Neural cell (in vitro differentiated cells): ENCODE measurements around the gene PKN2.

ENCODE experiments used
- CTCF ChIP-seq: fragments of 450-650 bp; IDR thresholded peaks from 2 replicates; pipeline ENCODE4 v1.5.1; 2014; ENCODE audit warnings: antibody characterized with exemption, mild to moderate bottlenecking, moderate library complexity; ENCODE audit not compliant: poor library complexity, severe bottlenecking
- EP300 ChIP-seq: fragments of 450-650 bp; conservative IDR thresholded peaks from 2 replicates; pipeline ENCODE4 v1.6.1; 2014; ENCODE audit warnings: antibody characterized with exemption, mild to moderate bottlenecking, moderate library complexity; ENCODE audit not compliant: poor library complexity, severe bottlenecking
- MXI1 ChIP-seq: fragments of 450-650 bp; conservative IDR thresholded peaks from 2 replicates; pipeline ENCODE4 v1.6.1; 2014; ENCODE audit warnings: antibody characterized with exemption, mild to moderate bottlenecking; ENCODE audit not compliant: poor library complexity, severe bottlenecking
- POLR2AphosphoS5 ChIP-seq: IDR thresholded peaks from 2 replicates; pipeline ENCODE4 v1.6.1; 2012
- RAD21 ChIP-seq: fragments of 450-650 bp; conservative IDR thresholded peaks from 2 replicates; pipeline ENCODE4 v1.6.1; 2014; ENCODE audit warnings: antibody characterized with exemption, mild to moderate bottlenecking, moderate library complexity
- SMC3 ChIP-seq: fragments of 450-650 bp; conservative IDR thresholded peaks from 2 replicates; pipeline ENCODE4 v1.6.1; 2014; ENCODE audit warnings: antibody characterized with exemption, mild to moderate bottlenecking, moderate library complexity; ENCODE audit not compliant: poor library complexity
- TAF1 ChIP-seq: IDR thresholded peaks from 2 replicates; pipeline ENCODE4 v1.6.1; 2012; ENCODE audit warnings: low read depth

GRCh38 chr1:88813471-88813870 lies 129.4 kb downstream of the PKN2 start:
- TF ChIP-seq CTCF (no peak), EP300 (no peak), POLR2AphosphoS5 (no peak), RAD21 (no peak), SMC3 (no peak), TAF1 (no peak), MXI1 (no peak)
